K562 (cell line): ENCODE data around the gene HFE. TPM values are rescaled to one million over a fixed set of nuclear protein-coding genes. Genes with fewer than 3 reads are reported as not detected.
A peak's percentile ranks its signal among the peaks of the same experiment; 100 is the strongest.

Experiments
- BCL6 ChIP-seq: fragments of 250-450 bp; sonication (Bioruptor Pico); IDR thresholded peaks from 2 replicates; pipeline ENCODE4 v1.4.0; 2020
- DACH1 ChIP-seq: fragments of 450-650 bp; IDR thresholded peaks from 2 replicates; pipeline ENCODE4 v1.6.1; 2018; ENCODE audit not compliant: partially characterized antibody
- DMBX1 ChIP-seq: fragments of 250-450 bp; sonication (Bioruptor Pico); IDR thresholded peaks from 2 replicates; pipeline ENCODE4 v1.8.0; 2022; ENCODE audit warnings: inconsistent platforms, mild to moderate bottlenecking, moderate library complexity, borderline replicate concordance
- FOXO4 ChIP-seq: fragments of 450-650 bp; formaldehyde crosslinking; IDR thresholded peaks from 2 replicates; pipeline ENCODE4 v1.4.0; 2020; ENCODE audit warnings: mild to moderate bottlenecking, moderate library complexity
- HIVEP1 ChIP-seq: fragments of 250-450 bp; sonication (Bioruptor Pico); IDR thresholded peaks from 2 replicates; pipeline ENCODE4 v1.4.0; 2020; ENCODE audit warnings: mild to moderate bottlenecking
- HMG20B ChIP-seq: fragments of 250-450 bp; sonication (Bioruptor Pico); IDR thresholded peaks from 2 replicates; pipeline ENCODE4 v1.5.0; 2021; ENCODE audit warnings: mild to moderate bottlenecking
- HOMEZ ChIP-seq: fragments of 250-450 bp; sonication (Bioruptor Pico); IDR thresholded peaks from 2 replicates; pipeline ENCODE4 v1.4.0; 2020; ENCODE audit warnings: mild to moderate bottlenecking, moderate library complexity
- KLF10 ChIP-seq: fragments of 250-450 bp; sonication (Bioruptor Pico); IDR thresholded peaks from 2 replicates; pipeline ENCODE4 v1.6.1; 2021; ENCODE audit warnings: matching md5 sums
- NUFIP1 ChIP-seq: fragments of 450-650 bp; IDR thresholded peaks from 2 replicates; pipeline ENCODE4 v1.6.1; 2018; ENCODE audit not compliant: partially characterized antibody
- PATZ1 ChIP-seq: fragments of 250-450 bp; sonication (Bioruptor Pico); IDR thresholded peaks from 2 replicates; pipeline ENCODE4 v1.5.0; 2020; ENCODE audit warnings: mild to moderate bottlenecking, borderline replicate concordance
- POLR2G ChIP-seq: fragments of 200-400 bp; formaldehyde crosslinking; IDR thresholded peaks from 2 replicates; pipeline ENCODE4 v1.6.1; 2017; ENCODE audit warnings: low read depth, mild to moderate bottlenecking, antibody characterized with exemption, low read length, moderate library complexity
- RB1 ChIP-seq: fragments of 450-650 bp; IDR thresholded peaks from 2 replicates; pipeline ENCODE4 v1.6.1; 2017; ENCODE audit warnings: low read depth, mild to moderate bottlenecking
- SREBF1 ChIP-seq: fragments of 150-350 bp; IDR thresholded peaks from 2 replicates; pipeline ENCODE4 v1.6.1; 2014; ENCODE audit warnings: antibody characterized with exemption, low read depth, low read length, borderline replicate concordance
- ZBTB43 ChIP-seq: sonication (generic); formaldehyde crosslinking; IDR thresholded peaks from 2 replicates; pipeline ENCODE4 v1.8.0; 2023; ENCODE audit warnings: mild to moderate bottlenecking, missing genetic modification reagents
- ZNF740 ChIP-seq, 3 experiments: fragments of 200-800 bp in 1 of 3; sonication (Bioruptor generic) in 1 of 3; sonication (generic) in 1 of 3; formaldehyde crosslinking in 1 of 3; IDR thresholded peaks; 2 replicates each; pipeline versions ENCODE4 v1.6.1 to v1.8.0; 2016 to 2022; ENCODE audit warnings: mild to moderate bottlenecking in 2 of 3, missing compliant biosample characterization in 2 of 3, missing genetic modification characterization in 2 of 3, missing genetic modification reagents in 1 of 3
- polyA plus RNA-seq, 8 experiments: library from polyadenylated mRNA; depleted of rRNA in 4 of 8; stranded (reverse) in 5 of 8; unstranded in 3 of 8; fragments of >200 nt; fragmentation: Nextera tagmentation in 2 of 8; fragmentation: Illumina TruSeq in 1 of 8; extraction: Ambion mirVana in 2 of 8; extraction: Trizol in 1 of 8; gene quantifications; 2 replicates each; pipeline versions ENCODE4 v1.2.1 to v1.2.3, GENCODE V29; 2011 to 2014; ENCODE audit warnings: inconsistent platforms in 1 of 8, missing spikeins in 1 of 8
- total RNA-seq, 7 experiments: library from RNA; depleted of rRNA in 6 of 7; stranded (reverse); fragments of >200 nt in 6 of 7; fragmentation: Illumina TruSeq in 2 of 7; extraction: Trizol in 2 of 7; gene quantifications; 2 replicates each; pipeline versions ENCODE4 v1.2.1 to v1.2.3, GENCODE V29; 2011 to 2021; ENCODE audit warnings: low replicate concordance in 1 of 7

Gene HFE
- total and polyA plus RNA-seq, 9 of the 15 experiments (the other 6 are each of a cell fraction or from before 2014, with no cell fraction given) = 0.14 to 1.2 (median 0.76) TPM

DNA sequence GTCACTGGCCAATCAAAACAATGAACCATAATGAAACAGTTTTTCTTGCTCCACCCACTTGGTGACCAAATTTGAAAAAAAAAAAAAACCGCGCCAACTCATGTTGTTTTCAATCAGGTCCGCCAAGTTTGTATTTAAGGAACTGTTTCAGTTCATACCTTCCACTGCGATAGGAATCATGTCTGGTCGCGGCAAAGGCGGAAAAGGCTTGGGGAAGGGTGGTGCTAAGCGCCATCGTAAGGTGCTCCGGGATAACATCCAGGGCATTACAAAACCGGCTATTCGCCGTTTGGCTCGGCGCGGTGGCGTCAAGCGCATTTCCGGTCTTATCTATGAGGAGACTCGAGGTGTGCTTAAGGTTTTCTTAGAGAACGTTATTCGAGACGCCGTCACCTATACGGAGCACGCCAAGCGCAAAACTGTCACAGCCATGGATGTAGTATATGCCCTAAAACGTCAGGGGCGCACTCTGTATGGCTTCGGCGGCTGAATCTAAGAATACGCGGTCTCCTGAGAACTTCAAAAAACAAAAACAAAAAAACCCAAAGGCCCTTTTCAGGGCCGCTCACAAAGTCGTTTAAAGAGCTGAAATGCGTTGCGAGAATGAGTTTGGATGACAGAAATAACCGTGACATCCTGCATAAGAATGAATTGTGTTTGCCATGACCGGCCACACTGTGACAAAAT is 16.7 kb downstream of the HFE start (continued):
- no peak for TF ChIP-seq HIVEP1 (CRISPR knock-in tag)
- peak; percentile 67; the same call in 1 of the 2 replicates for TF ChIP-seq PATZ1 (CRISPR knock-in tag)
- TF ChIP-seq NUFIP1 = peak; percentile 33
- peak; percentile 94 for TF ChIP-seq POLR2G
- 0 out of 2 replicates have a peak, but pooled peaks have one; percentile 38 for TF ChIP-seq SREBF1
- no peak for TF ChIP-seq HMG20B
- TF ChIP-seq HOMEZ (CRISPR knock-in tag) = 0 out of 2 replicates have a peak, but pooled peaks have one; percentile 35
- TF ChIP-seq FOXO4 (CRISPR knock-in tag) = 0 out of 2 replicates have a peak, but pooled peaks have one; percentile 24
- TF ChIP-seq KLF10 (CRISPR knock-in tag) = no peak; the same call in 1 of the 2 replicates
- TF ChIP-seq DMBX1 (CRISPR knock-in tag) = no peak
- 0 out of 2 replicates have a peak, but pooled peaks have one; percentile 24 for TF ChIP-seq ZBTB43 (CRISPR knock-in tag)
- TF ChIP-seq ZNF740 (CRISPR knock-in tag; IDR thresholded peaks at IDR 0.05) = no peak
- no peak for TF ChIP-seq ZNF740 (tag; IDR thresholded peaks at IDR 0.05)
- peak; percentile 14 for TF ChIP-seq DACH1
- TF ChIP-seq BCL6 (CRISPR knock-in tag) = no peak
- peak; percentile 87 for TF ChIP-seq RB1
